HFFc6 (cell line): ENCODE results near the gene RHBDL1. TPM values are rescaled to one million over a fixed set of nuclear protein-coding genes. Genes with fewer than 3 reads are reported as not detected.
A peak's percentile ranks its signal among the peaks of the same experiment; 100 is the strongest.

Experiments
- DNase-seq: peaks from one replicate; pipeline ENCODE4 v3.0.0-alpha.2; 2018
- H3K27ac Mint-ChIP-seq: 2 replicates; pipeline ENCODE4 v1.8.0; 2020; ENCODE audit warnings: mild to moderate bottlenecking, mixed read lengths
- H3K27me3 Mint-ChIP-seq: 2 replicates; pipeline ENCODE4 v1.8.0; 2021; ENCODE audit warnings: mild to moderate bottlenecking, moderate library complexity, mixed read lengths; ENCODE audit not compliant: insufficient read depth
- H3K36me3 Mint-ChIP-seq: 2 replicates; pipeline ENCODE4 v1.8.0; 2021; ENCODE audit warnings: low read depth, mixed read lengths
- H3K4me1 Mint-ChIP-seq: 2 replicates; pipeline ENCODE4 v1.8.0; 2020; ENCODE audit warnings: low read depth, mixed read lengths
- H3K4me3 Mint-ChIP-seq: 2 replicates; pipeline ENCODE4 v1.8.0; 2020; ENCODE audit warnings: mild to moderate bottlenecking, moderate library complexity, mixed read lengths
- H3K9me3 Mint-ChIP-seq: 2 replicates; pipeline ENCODE4 v1.8.0; 2020; ENCODE audit warnings: mild to moderate bottlenecking, mixed read lengths
- CTCF ChIP-seq: fragments of 200-600 bp; sonication (generic); IDR thresholded peaks from 2 replicates; pipeline ENCODE4 v1.5.0; 2021; ENCODE audit warnings: antibody characterized with exemption, mild to moderate bottlenecking
- total RNA-seq, 6 experiments: library from RNA; stranded (reverse); fragmentation: NEBNext Ultra II Directional; extraction: Animal tissue kit (Norgen Biotek cat#: 25700); gene quantifications; 2 replicates in 1 of 6; 3 replicates in 5 of 6; pipeline ENCODE4 v1.2.3, GENCODE V29; 2021

The RHBDL1 gene
- total RNA-seq, 6 experiments from 2014 or later = 1.4 to 2.3 (median 1.7) TPM

- peaks cover 10% of the 10 kb centered on the region for H3K27me3 Mint-ChIP-seq
- no peaks in the 10 kb centered on the region for H3K4me1 Mint-ChIP-seq
- 0 out of 2 replicates have a peak, but pooled peaks cover 4% of the 10 kb centered on the region for H3K9me3 Mint-ChIP-seq
- DNase-seq = no peak
- H3K27ac Mint-ChIP-seq = no peak overlapping the region; the same call in 1 of the 2 replicates
- no peak for TF ChIP-seq CTCF
- H3K4me3 Mint-ChIP-seq = peak overlapping the region; percentile 69
- no peaks in the 10 kb centered on the region for H3K36me3 Mint-ChIP-seq
These were observed 34.9 kb upstream of the RHBDL1 start for GRCh38 chr16:640614-641013.

GRCh38 chr16:641326-642188, 33.9 kb upstream of the RHBDL1 start, which contains the start of gene MCRIP2:
TSS of gene MCRIP2 (plus strand) at chr16:641828. CDS start at chr16:641992, 164 bp downstream.
- Mint-ChIP-seq H3K27me3 (peaks cover 7% of the 10 kb centered on the region), H3K36me3 (no peaks in the 10 kb centered on the region), H3K4me3 (peak within 1 kb of the TSS; percentile 82), H3K4me1 (no peaks in the 10 kb centered on the region), H3K27ac (peak within 1 kb of the TSS; percentile 38), H3K9me3 (0 out of 2 replicates have a peak, but pooled peaks cover 2% of the 10 kb centered on the region)
- TF ChIP-seq CTCF = no peak
- peak; percentile 56 for DNase-seq

- H3K4me3 Mint-ChIP-seq = peak overlapping the region; percentile 82
- TF ChIP-seq CTCF = no peak
- no peaks in the 10 kb centered on the region for H3K4me1 Mint-ChIP-seq
- H3K27ac Mint-ChIP-seq = peak overlapping the region; percentile 38; the same call in 1 of the 2 replicates
- no peaks in the 10 kb centered on the region for H3K9me3 Mint-ChIP-seq
- peaks cover 4% of the 10 kb centered on the region; the same call in 1 of the 2 replicates for H3K27me3 Mint-ChIP-seq
- H3K36me3 Mint-ChIP-seq = no peaks in the 10 kb centered on the region
- no peak for DNase-seq
These were observed 33.1 kb upstream of the RHBDL1 start for GRCh38 chr16:642189-643049.

- Mint-ChIP-seq H3K27me3 (peaks cover 4% of the 10 kb centered on the region; the same call in 1 of the 2 replicates), H3K4me3 (peak overlapping the region; percentile 82), H3K9me3 (no peaks in the 10 kb centered on the region), H3K36me3 (no peaks in the 10 kb centered on the region), H3K4me1 (no peaks in the 10 kb centered on the region), H3K27ac (no peak overlapping the region)
- TF ChIP-seq CTCF = no peak
- DNase-seq = no peak
These were observed 32.5 kb upstream of the RHBDL1 start for GRCh38 chr16:643050-643368.

- DNase-seq = no peak
- Mint-ChIP-seq H3K9me3 (no peaks in the 10 kb centered on the region), H3K4me3 (no peak overlapping the region), H3K36me3 (no peaks in the 10 kb centered on the region), H3K4me1 (no peaks in the 10 kb centered on the region), H3K27me3 (peaks cover 3% of the 10 kb centered on the region), H3K27ac (no peak overlapping the region; the same call in 1 of the 2 replicates)
- no peak for TF ChIP-seq CTCF
These were observed 30.9 kb upstream of the RHBDL1 start for GRCh38 chr16:644556-644955.
